HG02759 (cell line): ENCODE measurements around the gene FKBP5.
"Not testable (repeated sequence)": the region's sequence is repeated elsewhere in the genome, so short reads cannot be mapped to it uniquely, and the experiment has no call there.

Source experiments
- ATAC-seq: cut with Tn5 transposase; IDR thresholded peaks from one replicate; pipeline ENCODE4 v1.9.1; 2021; ENCODE audit warnings: mild to moderate bottlenecking, moderate library complexity; ENCODE audit not compliant: unreplicated experiment

Gene FKBP5

DNA sequence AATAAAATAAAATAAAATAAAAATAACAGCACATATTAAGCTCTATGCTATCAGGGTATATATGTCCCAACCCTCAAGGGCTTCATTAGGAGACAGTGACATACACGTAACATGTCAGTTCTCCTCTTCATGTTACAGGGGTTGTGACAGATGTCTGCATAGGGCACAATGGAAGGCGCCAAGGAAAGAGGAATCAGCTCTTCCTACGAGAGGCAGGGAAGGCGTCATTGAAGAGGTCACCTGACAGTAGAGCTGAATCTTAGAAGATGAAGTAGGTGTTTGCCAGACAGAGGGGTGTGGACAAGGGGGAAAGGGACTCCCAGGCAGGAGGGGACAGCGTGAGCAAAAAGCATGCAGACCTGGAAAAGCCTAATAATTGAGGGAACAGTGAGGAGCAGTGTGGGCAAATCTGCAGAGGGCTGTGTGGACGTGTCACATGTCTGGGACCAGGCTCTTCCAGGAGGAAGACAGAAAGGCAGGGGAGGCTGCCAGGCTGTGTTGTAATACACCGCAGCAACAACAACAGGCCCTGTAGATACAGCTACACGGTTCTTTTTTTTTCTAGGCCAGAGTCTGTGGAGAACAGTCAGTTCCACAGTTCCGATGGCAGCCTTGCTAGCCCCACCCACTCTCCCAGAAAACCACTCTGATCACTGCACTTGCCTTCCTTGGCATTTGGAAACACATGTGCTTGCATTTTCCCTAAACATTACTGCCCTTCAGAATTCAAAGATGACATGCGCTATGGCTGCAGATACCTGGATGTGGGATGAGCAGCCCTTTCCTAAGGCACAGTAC, 2.5 kb upstream of the FKBP5 start:
- ATAC-seq = no peak

DNA sequence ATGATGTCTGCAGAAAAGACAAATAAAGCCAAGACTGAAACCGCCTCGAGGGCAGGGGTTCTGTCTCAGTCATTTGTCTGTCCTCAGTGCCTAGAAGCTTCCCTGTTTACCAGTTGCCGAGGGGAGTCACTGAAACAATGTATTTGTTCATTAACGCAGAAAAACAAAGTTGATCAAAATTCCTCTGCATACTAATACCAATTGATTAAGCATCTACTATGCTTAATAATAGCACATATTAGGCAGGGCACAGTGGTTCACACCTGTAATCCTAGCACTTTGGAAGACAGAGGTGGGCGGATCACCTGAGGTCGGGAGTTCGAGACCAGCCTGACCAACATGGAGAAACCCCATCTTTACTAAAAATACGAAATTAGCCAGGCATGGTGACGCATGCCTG, 1.8 kb upstream of the FKBP5 start:
- no peak for ATAC-seq

DNA sequence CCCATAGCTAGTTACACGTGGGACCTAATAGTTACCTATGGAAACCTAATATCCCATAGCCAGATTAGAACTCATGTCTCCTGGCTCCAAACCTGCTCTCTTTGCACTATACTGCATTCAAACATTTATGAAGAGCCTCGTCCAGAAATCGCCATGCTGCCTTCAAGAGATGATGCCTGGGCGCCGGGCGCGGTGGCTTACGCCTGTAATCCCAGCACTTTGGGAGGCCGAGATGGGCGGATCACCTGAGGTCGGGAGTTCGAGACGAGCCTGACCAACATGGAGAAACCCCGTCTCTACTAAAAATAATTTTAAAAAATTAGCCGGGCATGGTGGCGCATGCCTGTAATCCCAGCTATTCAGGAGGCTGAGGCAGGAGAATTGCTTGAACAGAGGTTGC, 1.3 kb upstream of the FKBP5 start:
- not testable (repeated sequence) for ATAC-seq

DNA sequence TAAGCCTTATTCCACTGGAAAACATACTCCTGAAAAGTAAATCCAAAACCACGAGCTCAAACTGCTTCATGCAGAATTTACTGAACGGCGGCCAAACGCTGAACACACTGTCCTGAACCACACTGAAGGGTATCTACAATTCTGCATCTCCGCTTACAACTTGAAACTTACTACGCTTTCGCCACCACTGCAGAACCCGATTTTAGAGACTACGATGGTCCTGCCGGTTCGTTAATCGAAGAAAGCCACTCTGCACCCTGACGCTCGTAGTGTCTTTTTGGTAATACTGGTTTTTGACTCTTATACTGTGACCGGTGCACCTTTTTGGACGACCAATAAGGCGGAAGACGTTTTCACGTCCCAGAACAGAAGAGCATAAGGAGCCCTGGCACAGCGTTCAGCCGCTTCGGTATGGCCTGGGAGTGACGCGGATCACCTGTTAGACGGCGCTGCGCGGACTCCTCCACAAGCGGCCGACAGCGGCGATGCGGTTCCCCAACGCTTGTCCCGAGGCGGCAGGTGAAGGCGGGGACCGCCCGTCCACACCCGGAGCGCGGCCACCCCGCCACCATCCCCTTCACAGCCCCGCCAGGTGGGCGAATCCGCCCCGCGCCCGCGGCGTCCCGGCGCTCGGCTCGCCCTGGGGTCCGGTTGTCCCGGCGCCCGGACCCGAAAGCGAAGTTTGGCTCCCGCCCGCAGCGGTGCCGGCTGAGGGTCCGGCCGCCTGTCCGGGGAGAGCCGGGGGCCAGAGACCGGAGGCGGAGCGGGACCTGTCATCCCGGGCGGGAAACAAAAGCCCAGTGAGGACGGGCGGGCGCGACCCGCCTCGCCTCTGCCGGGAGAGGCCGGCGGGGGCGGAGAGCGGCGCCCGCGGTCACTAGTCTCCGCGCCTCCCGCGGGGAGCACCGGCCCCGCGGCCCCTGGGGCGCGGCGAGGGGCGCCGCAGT, 784 bp downstream of the FKBP5 start:
- peak; percentile 38 for ATAC-seq

DNA sequence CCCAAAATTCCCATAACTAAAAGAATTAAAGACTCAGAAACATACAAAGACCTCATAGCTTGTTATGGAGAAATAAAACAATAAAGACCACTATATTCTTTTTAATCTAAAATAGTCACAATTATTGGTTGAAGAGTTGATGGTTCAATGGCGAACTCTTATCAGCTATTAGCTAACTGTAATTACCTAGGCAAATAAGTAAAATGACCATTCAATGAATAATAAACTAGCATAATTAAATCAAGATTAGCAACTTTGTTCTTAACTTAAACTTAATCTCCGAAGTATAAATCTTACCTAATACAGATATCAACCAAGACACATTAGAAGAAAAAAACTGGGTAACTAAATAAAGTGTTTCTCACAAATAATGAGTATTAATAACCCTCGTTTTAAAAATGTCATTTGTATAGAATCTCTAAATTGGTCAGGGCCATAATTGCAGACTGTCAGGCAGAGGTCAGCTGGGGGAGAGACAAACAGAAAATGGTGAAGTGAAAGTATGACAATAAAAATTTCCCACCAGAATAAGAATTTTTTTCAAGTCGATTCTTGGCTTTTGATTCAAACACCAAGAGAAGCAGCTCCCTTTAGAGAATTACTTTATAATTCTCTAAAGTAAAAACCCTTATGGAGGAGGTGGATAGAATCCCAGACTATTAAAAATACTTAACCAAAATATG, 1.7 kb downstream of the FKBP5 start:
- no peak for ATAC-seq

DNA sequence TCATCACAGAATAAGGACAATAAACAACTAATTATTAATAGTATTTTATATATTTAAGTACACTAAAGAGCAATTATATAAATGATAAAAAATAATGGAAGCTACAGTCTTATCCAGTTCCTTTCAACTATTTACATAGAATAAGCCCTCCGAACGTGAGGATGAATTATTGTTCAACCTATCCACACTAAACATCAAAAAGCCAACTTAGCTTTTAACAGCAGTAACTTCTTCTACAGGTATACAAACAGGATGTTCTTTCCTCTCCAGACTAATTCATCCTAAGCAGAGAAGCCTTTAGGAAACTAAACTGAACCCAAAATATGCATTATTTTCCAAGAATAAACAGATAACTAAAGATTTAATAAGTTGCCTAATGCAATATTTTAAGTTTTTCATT, 2.3 kb downstream of the FKBP5 start:
- ATAC-seq = no peak

DNA sequence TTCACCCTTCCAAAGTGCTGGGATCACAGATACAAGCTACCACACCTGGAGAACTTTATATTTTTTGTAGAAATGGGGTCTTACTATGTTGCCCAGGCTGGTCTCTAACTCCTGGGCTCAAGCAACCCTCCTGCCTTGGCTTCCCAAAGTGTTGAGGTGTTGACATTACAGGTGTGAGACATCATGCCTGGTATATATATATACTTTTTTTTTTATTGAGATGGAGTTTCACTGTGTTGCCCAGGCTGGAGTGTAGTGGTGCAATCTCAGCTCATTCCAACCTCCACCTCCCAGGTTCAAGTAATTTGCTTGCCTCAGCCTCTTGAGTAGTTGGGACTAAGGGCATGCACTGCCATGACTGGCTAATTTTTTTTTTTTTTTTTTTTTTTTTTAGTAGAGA, 5.4 kb downstream of the FKBP5 start:
- ATAC-seq = no peak

DNA sequence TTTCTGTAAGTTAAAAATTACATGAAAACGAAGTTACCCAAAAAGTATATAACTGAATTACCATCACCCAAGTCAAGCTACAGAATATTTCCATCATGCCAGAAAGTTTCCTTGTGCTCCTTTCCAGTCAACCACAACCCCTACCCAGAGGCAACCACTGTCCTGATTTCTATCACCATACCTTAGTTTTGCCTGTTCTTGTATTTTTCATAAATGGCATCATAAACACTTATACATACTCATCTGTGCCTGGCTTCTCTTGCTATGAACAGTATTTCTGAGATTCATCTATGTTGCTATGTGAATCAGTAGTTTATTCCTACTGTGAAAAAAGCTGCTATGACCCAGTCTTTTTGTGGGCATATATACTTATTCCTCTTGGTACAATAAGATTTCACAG, 7.4 kb downstream of the FKBP5 start:
- ATAC-seq = no peak

DNA sequence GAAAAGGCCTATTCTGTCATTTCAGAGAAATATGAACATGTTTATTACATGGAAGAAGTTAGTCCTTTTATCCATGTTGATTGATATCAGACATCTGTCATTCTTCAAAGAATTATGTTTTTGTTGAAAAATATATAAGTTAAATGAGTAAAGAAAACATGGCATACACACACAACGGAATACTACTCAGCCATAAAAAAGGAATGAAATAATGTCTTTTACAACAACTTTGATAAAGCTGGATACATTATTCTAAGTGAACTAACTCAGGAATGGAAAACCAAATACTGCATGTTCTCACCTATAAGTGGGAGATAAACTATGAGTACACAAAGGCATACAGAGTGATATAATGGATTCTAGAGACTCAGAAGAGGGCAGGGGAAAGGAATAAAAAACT, 9.3 kb downstream of the FKBP5 start:
- no peak for ATAC-seq

DNA sequence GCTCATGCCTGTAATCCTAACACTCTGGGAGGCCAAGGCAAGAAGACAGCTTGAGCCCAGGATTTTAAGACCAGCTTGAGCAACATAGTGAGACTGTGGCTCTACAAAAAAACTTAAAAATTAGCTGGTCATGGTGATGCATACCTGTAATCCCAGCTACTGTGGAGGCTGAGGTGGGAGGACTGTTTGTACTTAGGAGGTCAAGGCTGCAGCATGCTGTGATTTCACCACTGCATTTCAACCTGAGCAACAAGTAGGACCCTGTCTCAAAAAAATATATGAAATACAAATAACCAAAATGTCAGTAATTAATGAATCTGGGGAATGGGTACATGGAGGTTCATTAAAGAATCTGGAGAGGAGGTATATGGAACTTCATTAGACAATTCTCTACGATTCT, 9.9 kb downstream of the FKBP5 start:
- no peak for ATAC-seq

DNA sequence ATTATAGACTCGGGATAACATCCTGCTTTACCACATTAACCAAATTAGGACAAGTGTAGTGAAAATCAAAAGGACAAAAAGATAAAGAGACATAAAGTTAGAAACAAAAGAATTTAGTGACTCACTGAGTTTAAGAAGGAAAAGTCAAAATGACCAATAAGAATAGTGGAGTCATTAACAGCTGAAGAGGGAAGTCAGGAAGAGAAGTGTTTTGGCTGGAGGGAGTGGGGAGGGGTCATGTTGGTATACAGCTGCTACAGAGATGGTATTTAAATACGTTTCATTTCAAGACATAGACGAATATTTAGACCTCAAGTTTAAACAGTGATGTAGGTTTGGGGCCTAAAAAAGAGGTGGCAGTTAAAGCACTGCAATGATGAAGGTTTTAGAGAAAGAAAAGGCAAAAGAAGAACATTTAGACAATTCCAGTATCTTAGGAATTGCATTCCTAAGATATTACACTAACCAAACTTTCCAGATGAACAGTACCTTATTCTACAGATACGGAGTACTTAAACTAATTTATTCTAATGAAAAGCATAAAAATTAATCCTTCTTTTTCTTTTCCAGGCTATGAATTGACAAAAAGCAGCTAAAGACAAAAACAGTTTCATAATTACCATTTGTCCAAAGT, 10.6 kb downstream of the FKBP5 start:
- ATAC-seq = no peak

DNA sequence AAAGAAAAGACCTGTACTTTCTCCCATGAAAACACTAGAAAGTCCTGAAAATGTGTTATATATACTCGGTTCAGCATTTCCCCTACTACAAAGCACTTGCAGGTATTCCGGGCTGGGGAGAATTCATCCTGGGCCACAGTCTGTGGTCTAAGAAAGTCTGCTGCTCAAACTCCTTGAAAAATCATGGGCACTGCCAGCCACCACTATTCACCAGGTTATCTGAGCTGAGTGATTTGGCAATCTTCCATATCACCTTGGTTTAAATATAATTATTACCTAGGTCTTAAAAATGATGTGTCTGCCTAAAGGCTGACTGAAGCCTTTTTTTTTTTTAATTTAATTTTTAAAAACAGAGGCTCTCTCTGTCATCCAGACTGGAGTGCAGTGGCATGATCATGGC, 11.3 kb downstream of the FKBP5 start:
- no peak for ATAC-seq

DNA sequence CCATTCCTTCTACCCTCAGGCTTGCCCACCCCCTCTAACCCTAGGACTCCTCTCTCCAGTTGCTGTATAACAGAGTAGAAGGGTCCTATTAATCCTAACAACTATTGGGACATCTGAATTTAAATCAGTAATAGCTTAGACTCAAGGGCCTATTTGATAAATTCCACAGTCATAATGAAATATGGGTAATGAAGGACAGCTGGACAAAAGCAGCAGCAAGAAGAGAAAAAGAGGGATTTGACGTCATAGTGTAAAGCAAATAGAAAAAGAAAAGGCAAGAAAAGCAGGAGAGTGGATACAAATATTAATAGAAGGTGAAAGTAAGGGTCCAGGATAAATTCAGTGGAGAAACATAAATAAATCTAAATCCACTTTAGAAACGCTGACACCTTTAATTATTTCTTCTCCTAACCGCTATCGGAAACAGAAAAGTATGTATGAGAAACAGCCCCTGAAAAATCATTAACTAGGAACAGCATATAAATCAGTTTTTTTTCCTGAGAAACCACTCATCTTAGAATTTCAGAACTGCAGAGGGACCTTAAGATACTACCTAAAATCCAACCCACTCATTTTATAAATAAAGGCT, 12.8 kb downstream of the FKBP5 start:
- no peak for ATAC-seq

DNA sequence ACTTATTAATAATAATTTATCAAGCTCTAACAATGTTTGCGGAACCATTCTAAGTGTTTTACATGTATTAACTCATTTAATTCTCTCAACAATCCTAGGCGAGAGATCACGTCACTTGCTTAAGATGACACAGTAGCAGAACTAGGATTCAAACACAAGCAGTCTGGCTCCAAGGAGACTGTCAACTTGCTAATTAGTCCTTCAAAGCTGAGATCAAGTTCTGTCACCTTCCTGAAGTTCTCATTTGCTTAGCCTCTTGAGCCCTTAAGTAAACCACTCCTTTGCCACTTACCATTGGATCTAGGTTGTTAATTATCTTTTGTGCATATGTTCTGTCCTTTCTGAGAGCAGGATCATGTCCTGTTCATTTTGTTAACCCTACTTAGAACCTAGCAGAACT, 14.1 kb downstream of the FKBP5 start:
- ATAC-seq = no peak

DNA sequence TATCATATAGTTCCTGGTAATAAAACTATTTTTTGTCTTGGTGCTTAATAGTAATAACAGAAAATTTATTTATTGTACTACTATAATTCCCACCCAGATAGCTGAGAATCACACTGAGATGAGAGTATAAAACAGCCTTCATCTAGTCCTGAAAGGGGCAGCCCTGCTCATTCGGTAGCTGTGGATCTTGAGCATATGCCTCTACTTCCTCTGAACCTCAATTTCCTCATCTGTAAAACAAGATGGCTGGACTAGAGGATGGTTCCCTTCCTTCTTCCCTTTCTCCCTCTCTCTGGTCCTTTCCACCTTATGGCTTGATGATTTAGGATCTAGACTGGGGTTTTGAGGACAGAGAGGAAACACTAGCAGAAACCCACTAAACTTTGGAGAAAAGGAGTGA, 15.0 kb downstream of the FKBP5 start:
- ATAC-seq = no peak

DNA sequence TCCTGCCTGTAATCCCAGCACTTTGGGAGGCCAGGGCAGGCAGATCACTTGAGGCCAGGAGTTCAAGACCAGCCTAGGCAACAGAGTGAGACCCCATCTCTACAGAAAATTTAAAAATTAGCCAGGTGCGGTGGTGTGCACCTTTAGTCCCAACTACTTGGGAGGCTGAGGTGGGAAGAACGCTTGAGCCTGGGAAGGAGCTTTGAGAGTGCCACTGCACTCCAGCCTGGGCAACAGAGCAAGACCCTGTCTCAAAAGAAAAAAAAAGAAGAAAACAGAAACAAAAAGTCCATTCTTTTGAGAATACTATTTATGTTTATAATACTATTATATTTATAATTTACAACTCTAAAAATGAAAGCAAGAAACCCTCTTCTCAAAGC, 15.4 kb downstream of the FKBP5 start:
- not testable (repeated sequence) for ATAC-seq

DNA sequence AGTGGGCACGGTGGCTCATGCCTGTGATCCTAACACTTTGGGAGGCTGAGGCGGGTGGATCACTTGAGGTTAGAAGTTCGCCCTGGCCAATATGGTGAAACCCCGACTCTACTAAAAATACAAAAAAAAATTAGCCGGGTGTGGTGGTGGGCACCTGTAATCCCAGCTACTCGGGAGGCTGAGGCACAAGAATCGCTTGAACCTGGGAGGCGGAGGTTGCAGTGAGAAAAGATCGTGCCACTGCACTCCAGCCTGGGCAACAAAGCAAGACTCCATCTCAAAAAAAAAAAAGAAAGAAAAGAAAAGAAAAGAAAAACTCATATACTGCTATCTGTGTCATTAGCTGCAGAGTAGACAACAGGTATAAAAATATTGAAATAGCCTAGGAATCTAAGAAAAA, 18.3 kb downstream of the FKBP5 start:
- not testable (repeated sequence) for ATAC-seq

DNA sequence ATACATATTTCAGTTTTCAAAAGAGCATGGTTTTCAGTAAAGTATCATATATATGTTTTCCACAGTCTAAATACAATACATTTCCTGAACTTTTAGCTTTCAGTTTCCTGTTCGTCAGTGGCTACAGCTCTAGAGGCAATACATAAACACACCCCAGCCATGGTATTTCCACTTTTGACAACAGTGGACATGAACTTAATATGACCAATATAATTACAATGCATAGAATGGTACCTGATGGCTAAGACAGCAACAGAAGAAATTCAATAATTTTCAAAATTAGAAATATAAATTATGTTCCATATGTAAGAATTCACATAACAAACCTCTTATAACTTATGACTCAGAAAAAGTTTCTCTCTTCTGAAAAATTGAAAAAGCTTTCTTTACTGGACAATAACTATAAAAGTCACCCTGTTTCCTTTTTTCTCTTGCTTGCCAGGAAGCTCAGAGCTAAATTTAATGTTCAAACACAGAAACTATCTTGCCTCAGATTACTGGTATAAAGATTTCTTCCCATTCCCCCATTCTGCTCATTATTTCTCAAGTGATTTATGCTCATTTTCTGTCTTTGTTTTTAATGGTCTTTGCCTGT, 19.2 kb downstream of the FKBP5 start:
- no peak for ATAC-seq

DNA sequence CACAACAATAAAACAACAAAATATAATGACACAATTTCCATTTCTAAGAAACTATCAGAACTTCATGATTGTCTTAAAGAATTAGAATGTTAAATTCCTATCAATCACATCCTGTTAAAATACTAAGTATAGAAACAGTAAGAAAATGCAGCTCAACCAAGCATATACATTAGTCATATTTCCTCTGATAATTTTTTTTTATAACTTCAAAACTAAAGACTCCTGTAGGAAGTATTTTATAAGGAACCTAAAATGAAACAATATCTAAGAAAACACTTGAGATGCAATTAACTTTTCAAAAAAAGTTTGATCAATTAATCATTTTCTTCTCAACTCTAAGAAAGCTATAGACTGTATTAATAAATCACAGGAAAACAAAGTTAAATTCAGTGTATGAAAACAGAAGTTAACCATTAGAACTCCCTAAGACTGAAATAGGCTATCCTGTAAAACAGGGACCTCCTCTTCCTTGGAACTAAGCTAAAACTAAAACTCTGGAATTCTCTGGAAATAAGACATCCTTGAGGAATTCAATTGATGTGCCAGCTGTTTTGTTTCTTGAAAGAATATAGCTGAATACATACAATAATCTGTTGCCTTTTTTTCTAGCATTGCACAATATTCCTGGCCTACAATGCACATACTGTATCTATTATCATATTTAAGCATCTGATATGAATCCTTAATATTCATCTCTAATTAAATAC, 19.8 kb downstream of the FKBP5 start:
- ATAC-seq = no peak

DNA sequence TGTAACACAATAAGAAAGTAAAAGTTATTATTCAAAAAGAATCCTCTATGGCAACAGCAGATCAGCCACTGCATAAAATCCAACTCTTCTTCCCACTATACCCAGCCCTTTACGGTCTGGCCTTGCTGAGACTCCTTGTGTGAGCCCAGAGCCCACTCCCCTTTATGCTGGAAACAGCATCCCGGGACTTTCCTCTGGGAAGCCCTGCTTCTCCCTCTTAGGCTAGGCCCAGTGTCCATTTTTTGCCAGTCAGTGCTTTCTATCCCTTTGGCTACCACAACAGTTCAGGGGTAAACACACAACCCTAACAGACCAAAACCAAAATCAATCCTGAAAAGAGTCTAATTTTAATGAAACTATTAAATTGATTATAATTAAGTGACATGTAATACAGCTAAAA, 20.6 kb downstream of the FKBP5 start:
- ATAC-seq = no peak
